Peyer's patch (tissue), 4 donors: ENCODE results near the gene SAMD13. TPM values are rescaled to one million over a fixed set of nuclear protein-coding genes. Genes with fewer than 3 reads are reported as not detected.

Experiments
- DNase-seq, 3 donors: peaks; one replicate each; pipeline ENCODE4 v3.0.0-alpha.2; 2017 to 2019
- H3K27ac ChIP-seq, 4 donors: fragments of 200-600 bp; sonication (generic); one replicate each; pipeline ENCODE4 v1.5.1; 2016 to 2019
- H3K27me3 ChIP-seq, 2 donors: fragments of 200-600 bp; sonication (generic); one replicate each; pipeline ENCODE4 v1.5.1; 2019
- H3K36me3 ChIP-seq, 3 donors: fragments of 200-600 bp; sonication (generic); one replicate each; pipeline ENCODE4 v1.5.1; 2016 to 2019
- H3K4me1 ChIP-seq, 4 donors: fragments of 200-600 bp; sonication (generic); one replicate each; pipeline ENCODE4 v1.5.1; 2016 to 2019
- H3K4me3 ChIP-seq, 4 donors: fragments of 200-600 bp; sonication (generic); 1 replicate in 3 of 4; 2 replicates in 1 of 4; pipeline ENCODE4 v1.5.1; 2016 to 2019; ENCODE audit warnings: mild to moderate bottlenecking in 1 of 4
- H3K9me3 ChIP-seq, 4 donors: fragments of 200-600 bp; sonication (generic); one replicate each; pipeline ENCODE4 v1.5.1; 2016 to 2019; ENCODE audit warnings: mild to moderate bottlenecking in 1 of 4
- POLR2A ChIP-seq, 2 donors: fragments of 450-650 bp; IDR thresholded peaks; one replicate each; pipeline ENCODE4 v1.5.1; 2017; ENCODE audit warnings: antibody characterized with exemption in 2 of 2, mild to moderate bottlenecking in 2 of 2, moderate library complexity in 2 of 2
- total RNA-seq, 4 donors: library from RNA; depleted of rRNA; stranded (reverse); fragments of >200 nt; gene quantifications; one replicate each; pipeline ENCODE4 v1.1.0, GENCODE V29; 2016
- TF ChIP-seq, protein P1 (sequence below), 6 experiments: fragments of 450-650 bp in 4 of 6; fragments of 200-600 bp in 2 of 6; sonication (generic) in 1 of 6; IDR thresholded peaks; one replicate each; pipeline ENCODE4 v1.5.1; 2017 to 2019; ENCODE audit warnings: antibody characterized with exemption in 6 of 6, mild to moderate bottlenecking in 3 of 6, moderate library complexity in 1 of 6

The SAMD13 gene
- total RNA-seq, 4 donors from 2014 or later = 1.1 to 3.5 (median 2.3) TPM

DNA sequence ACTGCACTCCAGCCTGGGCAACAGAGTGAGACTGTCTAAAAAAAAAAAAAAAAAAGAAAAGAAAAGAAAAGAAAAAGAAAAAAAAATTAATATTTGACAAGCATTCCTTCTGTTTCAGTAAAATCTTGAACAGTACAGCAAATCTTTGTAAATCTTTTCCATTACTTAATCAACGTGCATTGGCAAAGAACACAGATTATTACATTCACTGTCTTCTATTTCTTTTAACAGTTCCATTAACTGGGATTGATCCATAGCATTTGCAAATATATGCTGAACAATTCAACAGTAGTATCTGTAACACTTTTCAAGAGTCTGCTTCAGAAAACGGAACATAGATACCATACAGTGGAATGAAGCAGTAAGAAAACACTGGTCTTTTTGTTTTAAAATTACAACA, 9.8 kb downstream of the SAMD13 start:
- H3K4me3 ChIP-seq = no peak overlapping the region
- H3K9me3 ChIP-seq = peaks cover 0 to 5% (median 0%) of the 10 kb centered on the region in 4 donors
- no peak for DNase-seq
- H3K4me1 ChIP-seq = no peaks in the 10 kb centered on the region
- H3K36me3 ChIP-seq = no peaks in the 10 kb centered on the region
- H3K27ac ChIP-seq = no peak overlapping the region
- TF ChIP-seq POLR2A (IDR thresholded peaks at IDR 0.05) = no peak
- TF ChIP-seq, protein P1, sequence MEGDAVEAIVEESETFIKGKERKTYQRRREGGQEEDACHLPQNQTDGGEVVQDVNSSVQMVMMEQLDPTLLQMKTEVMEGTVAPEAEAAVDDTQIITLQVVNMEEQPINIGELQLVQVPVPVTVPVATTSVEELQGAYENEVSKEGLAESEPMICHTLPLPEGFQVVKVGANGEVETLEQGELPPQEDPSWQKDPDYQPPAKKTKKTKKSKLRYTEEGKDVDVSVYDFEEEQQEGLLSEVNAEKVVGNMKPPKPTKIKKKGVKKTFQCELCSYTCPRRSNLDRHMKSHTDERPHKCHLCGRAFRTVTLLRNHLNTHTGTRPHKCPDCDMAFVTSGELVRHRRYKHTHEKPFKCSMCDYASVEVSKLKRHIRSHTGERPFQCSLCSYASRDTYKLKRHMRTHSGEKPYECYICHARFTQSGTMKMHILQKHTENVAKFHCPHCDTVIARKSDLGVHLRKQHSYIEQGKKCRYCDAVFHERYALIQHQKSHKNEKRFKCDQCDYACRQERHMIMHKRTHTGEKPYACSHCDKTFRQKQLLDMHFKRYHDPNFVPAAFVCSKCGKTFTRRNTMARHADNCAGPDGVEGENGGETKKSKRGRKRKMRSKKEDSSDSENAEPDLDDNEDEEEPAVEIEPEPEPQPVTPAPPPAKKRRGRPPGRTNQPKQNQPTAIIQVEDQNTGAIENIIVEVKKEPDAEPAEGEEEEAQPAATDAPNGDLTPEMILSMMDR (IDR thresholded peaks at IDR 0.05) = no peak
- H3K27me3 ChIP-seq = no peaks in the 10 kb centered on the region

DNA sequence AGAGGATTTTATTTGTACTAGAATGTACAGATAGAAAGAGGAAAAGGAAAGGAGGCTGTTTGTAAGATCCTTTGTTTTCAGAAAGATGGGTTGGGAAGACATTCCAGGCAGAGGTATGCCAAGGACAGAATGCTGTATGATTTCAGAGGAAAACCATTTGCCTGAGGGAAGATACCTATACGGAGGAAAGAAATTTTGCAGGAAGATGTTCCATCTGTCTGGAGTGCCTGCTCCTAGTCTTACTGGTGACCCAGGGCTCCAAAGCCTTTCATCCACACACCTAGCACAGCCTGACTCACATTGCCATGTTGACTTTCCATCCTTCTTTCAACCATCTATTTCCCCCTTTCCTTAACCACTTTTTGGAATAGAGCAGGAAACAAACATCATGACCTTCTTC, 18.2 kb downstream of the SAMD13 start:
- H3K4me1 ChIP-seq = no peaks in the 10 kb centered on the region
- DNase-seq = no peak
- no peaks in the 10 kb centered on the region for H3K9me3 ChIP-seq
- H3K27ac ChIP-seq = no peak overlapping the region
- no peak overlapping the region for H3K4me3 ChIP-seq
- H3K27me3 ChIP-seq = no peaks in the 10 kb centered on the region
- no peaks in the 10 kb centered on the region for H3K36me3 ChIP-seq
- TF ChIP-seq, protein P1 (IDR thresholded peaks at IDR 0.05) = no peak
- no peak for TF ChIP-seq POLR2A (IDR thresholded peaks at IDR 0.05)

DNA sequence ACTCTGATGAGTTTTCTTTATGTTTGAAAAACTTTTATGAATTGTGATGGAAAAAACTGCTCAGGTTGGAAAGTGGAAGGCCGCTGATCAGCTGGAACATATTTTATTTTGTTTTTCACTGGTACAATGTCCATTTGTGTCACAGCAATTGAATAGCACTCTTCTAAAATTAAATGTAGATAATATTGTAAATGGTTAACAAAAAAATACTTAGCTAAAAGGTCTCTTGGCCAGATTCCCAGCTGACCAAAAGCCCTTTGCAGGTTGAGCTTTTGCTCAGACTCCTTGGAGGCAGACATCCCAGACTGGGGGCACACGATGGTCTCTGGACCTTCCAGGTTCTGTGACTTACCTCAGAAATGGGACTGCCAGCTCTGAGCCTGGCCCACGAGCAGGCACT, 26.3 kb downstream of the SAMD13 start:
- Histone ChIP-seq H3K4me1 (no peaks in the 10 kb centered on the region), H3K4me3 (no peak overlapping the region), H3K36me3 (no peaks in the 10 kb centered on the region), H3K9me3 (peaks cover 0 to 5% (median 0%) of the 10 kb centered on the region in 4 donors), H3K27ac (no peak overlapping the region), H3K27me3 (no peaks in the 10 kb centered on the region)
- no peak for DNase-seq
- TF ChIP-seq POLR2A (IDR thresholded peaks at IDR 0.05) = no peak
- TF ChIP-seq, protein P1 (IDR thresholded peaks at IDR 0.05) = no peak

DNA sequence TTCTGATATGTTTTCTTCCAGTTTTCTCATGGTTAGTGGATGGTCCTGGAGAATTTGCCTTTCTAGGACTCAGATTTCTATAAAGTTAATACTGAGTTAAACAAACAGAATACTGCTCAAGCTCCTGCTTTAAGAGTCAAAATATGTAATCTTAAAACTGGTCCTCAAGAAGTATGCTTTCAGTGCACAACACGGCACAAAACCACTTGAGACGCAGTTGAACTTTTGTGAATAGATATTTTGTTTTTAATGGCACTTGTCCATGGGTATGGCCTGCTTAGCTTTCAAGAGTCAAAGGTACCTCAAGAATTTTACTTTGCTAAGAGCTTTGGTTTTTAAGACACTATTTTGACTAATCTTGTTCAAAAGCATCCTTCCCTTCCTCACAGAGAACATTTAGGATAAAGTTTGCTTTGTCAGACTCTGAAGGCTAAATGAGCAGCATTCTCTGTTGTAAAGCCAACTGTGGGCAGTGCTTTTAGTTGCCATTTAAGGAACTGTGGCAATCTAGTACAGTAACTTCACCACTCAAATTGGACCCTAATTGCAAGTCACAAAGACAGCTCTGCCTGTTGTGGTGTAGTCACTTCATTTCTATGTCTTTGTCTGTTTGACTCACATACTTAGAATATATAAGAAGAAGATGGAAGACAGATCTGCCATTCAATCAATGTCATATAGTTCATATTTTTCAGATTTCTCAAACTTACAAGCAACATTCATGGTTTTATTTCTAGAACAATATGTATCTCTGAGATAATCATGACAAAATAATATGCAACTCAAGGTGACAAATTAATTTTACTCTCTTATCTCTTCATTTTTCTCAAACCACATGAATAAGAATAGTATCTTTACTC, 28.8 kb downstream of the SAMD13 start:
- Histone ChIP-seq H3K36me3 (no peaks in the 10 kb centered on the region), H3K27ac (no peak overlapping the region), H3K27me3 (no peaks in the 10 kb centered on the region), H3K4me1 (no peaks in the 10 kb centered on the region), H3K4me3 (no peak overlapping the region), H3K9me3 (peaks cover 0 to 5% (median 0%) of the 10 kb centered on the region in 4 donors)
- TF ChIP-seq, protein P1 (IDR thresholded peaks at IDR 0.05) = no peak
- TF ChIP-seq POLR2A (IDR thresholded peaks at IDR 0.05) = no peak
- DNase-seq = no peak

DNA sequence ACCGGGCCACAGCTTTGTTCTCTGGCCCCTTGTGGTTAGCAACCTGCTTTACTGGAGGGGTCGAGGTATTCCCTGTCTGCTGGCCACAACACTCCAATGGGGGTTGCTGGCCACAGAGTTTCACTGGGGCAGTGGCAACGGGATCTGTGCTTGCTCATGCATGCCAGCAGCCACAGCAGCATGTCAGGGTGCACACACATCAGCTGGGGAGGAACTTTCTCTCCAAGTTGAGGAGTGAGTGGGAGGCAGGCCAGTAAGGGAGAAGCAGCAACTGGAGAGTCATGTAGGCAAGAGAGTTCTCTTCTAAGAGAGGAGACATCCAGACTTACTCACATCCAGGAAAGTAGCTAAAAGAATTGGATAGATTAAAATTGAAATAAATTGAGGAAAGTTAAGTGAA, 38.0 kb downstream of the SAMD13 start:
- H3K4me3 ChIP-seq = no peak overlapping the region
- TF ChIP-seq POLR2A (IDR thresholded peaks at IDR 0.05) = no peak
- TF ChIP-seq, protein P1 (IDR thresholded peaks at IDR 0.05) = no peak

More for the DNA sequence above, 38.0 kb downstream of the SAMD13 start:
- H3K4me1 ChIP-seq = no peaks in the 10 kb centered on the region
- no peaks in the 10 kb centered on the region for H3K27me3 ChIP-seq
- DNase-seq = no peak
- H3K36me3 ChIP-seq = no peaks in the 10 kb centered on the region
- H3K9me3 ChIP-seq = peaks cover 0 to 5% (median 2%) of the 10 kb centered on the region in 4 donors
- H3K27ac ChIP-seq = no peak overlapping the region
